ENCODE data around the gene RTCB. TPM values are rescaled to one million over a fixed set of nuclear protein-coding genes. Genes with fewer than 3 reads are reported as not detected.

RTCB gene
- total RNA-seq, 1 experiment from 2014 or later, result 101 TPM

DNA sequence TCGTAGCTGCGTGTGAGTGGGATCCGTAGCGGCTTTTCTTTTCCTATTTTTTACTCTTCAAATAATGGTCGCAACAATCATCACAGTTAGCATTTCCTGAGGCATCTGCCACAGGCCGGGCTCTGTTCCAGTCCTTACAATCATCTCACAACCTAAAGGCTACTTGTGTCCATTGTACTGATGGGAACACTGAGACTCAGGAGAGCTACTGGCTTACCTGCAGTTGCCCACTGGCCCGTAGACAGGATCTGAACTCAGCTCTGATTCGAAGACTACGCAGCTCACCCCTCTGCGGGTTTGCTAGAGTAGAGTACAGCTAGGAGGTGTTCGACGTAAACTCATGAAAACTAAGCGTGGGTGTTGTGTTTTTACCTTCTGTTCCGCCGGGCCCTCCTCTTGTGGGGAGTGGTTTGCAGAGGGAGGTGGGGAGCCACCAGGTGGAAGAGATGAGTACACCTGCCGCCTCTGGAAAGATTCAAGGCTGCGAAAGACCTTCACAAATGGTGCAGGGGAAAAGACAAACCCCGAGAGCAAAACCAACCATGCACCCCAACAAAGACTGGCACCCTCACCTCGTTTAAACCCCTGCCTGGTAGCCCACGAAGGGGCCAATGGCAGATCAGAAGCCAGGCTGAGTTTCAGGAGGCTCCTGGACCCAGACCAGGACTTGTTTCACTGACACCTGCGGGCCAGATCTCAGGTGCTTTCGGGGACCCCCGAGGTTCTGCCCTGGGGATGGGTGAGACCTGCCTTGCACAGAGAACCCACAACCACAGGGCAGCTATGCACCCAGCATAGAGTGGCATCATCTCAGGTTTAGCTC, 72.6 kb downstream of the RTCB start:
- DNase-seq (ENCODE audit: low read depth), result no peak

DNA sequence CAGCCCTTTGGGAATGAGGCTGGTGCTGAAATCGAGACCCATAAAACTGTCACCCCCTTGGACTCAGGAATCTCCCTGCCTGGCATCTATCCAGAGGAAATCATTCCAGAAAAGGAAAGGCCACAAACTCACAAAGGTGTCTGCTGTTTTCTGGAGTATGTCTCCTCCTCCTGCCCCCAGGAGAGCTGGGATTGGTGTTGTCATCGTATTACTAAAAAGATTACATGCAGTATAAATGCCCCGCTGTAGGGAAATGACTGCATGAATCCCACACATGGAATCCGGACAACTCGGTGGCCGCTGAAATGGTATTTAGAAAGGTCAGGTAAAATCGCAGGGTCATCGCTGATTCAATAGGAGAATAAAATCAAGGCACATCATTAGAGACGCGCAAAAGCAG, 73.3 kb downstream of the RTCB start:
- DNase-seq (ENCODE audit: low read depth), result no peak

Other genes starting within 250 kb of the RTCB start
- not detected in 2 replicates for gene RFPL2, start 207.2 kb downstream of the RTCB start, total RNA-seq (2014; rRNA removed)
- gene SLC5A4, start 156.9 kb downstream of the RTCB start, total RNA-seq (2014; rRNA removed), result not detected in 2 replicates
- gene RFPL3, start 54.4 kb downstream of the RTCB start, total RNA-seq (2014; rRNA removed), result not detected in 2 replicates
- not detected in 2 replicates for gene BPIFC, start 52.2 kb upstream of the RTCB start, total RNA-seq (2014; rRNA removed)
- 85.6 and 89.5 TPM in 2 replicates for gene FBXO7, start 62.6 kb upstream of the RTCB start, total RNA-seq (2014; rRNA removed)